HG02759 (cell line): ENCODE results near the gene WDR72.

Experiments
- ATAC-seq: cut with Tn5 transposase; IDR thresholded peaks from one replicate; pipeline ENCODE4 v1.9.1; 2021; ENCODE audit warnings: mild to moderate bottlenecking, moderate library complexity; ENCODE audit not compliant: unreplicated experiment

Gene WDR72

GRCh38 chr15:53472210-53472609 lies 287.3 kb downstream of the WDR72 start:
- no peak for ATAC-seq

GRCh38 chr15:53470743-53471142 lies 288.7 kb downstream of the WDR72 start:
- no peak for ATAC-seq

GRCh38 chr15:53469422-53469821 lies 290.0 kb downstream of the WDR72 start:
- no peak for ATAC-seq
